ENCODE results near the gene DUSP8. TPM values are rescaled to one million over a fixed set of nuclear protein-coding genes. Genes with fewer than 3 reads are reported as not detected.
A peak's percentile ranks its signal among the peaks of the same experiment; 100 is the strongest.

Gene DUSP8
- total RNA-seq, 2 experiments from 2014 or later = 0.22 to 0.23 TPM

DNA sequence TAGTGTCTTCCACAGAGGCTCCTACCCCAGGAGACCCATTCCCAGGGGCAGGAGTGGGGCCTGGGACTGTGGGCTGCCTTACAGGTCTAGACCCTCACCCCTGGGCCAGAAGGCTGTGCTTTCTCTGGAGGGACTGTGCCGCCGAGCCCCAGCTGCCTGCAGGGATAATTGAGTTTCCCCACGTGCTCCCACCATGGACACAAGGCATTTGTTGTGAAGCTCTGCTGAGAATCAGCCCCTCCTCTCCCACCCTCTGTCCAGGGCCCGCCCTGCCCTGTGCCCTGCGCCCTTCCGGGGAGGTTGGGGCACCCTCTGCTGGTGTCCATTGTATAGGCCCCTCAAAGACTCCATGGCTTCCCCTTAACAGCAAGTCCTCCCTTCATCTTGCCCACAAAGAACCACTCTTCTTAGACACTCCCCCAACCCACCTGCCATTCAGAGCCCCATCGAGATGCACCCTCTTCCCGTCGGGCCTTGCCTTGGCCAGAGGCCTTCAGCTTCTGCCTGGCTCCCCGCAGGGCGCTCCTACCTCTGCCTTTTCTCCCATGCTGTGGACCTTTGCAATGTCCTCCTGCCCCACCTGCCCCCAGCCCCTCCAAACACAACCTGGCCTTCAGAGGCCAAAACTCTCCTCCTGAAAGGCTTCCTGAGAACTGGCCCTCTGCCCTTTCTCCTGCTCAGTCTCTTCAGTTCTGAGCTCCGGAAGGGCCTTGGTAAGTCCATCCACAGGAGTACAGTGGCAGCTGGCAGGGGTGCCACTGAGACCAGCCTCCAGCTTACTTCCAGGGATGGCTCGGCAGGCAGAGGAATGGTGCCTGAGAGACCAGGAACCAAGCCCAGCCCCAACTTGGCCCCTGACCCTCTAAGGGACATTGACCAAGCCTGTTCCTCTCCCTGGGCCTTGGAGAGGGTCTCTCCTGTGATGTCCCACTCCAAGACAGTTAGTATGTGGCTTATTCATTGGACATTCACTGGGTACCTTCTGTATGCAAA, 22.4 kb downstream of the DUSP8 start:
- no peak for DNase-seq
- Mint-ChIP-seq H3K4me3 (no peak overlapping the region), H3K27me3 (peaks cover 35% of the 10 kb centered on the region), H3K4me1 (peaks cover 4% of the 10 kb centered on the region), H3K9me3 (no peaks in the 10 kb centered on the region), H3K36me3 (ENCODE audit: low read depth) (no peaks in the 10 kb centered on the region), H3K27ac (no peak overlapping the region)
- POLR2A ChIA-PET = no interaction called here
- CTCF ChIA-PET = interaction anchor here (0.7 kb wide), 1 partner anchor 11 kb away, joined by 3 read pairs; no protein-coding TSS in a partner anchor

DNA sequence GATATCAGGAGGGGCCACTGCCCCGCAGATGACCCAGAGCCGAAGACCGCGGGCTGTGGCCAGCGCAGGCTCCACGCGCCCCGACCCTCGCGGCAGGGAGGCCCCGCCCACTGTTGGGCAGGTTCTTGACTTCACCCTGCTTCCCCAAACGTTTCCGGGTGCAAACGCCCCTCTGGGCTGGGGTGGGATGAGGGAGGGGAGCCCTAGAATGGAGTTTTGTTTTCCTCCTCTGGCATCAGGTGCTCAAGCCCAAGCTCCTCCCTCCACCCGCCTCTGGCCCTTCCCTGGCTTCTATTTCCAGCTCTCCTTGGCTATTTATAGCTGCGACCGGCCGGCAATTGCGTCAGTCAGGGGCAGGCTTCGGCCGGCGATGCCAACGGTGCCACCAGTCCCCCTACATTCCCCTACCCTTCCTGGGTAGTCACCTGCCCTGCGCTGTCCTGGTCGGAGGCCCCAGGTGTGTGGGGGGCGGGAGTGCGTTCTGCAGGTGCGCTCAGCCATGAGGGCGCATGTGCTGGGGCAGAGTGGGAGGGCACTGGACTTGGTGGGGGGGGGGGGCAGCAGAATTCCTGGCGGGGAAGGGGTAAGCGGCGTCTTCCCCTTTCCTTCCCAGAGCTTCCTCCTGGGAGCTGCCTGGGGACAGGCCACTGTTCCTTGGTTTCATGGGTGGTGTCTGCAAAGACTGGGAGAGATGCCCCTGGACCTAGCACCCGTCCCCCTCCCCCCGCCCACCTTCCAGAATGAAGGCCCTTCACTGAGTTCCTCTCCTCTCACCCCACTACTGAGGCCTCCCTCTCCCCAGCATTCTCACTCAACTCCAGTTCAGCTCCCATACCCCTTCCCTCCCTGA, 23.6 kb downstream of the DUSP8 start:
- Mint-ChIP-seq H3K4me3 (no peak overlapping the region), H3K4me1 (peaks cover 4% of the 10 kb centered on the region), H3K27me3 (peaks cover 35% of the 10 kb centered on the region), H3K36me3 (ENCODE audit: low read depth) (no peaks in the 10 kb centered on the region), H3K27ac (no peak overlapping the region), H3K9me3 (no peaks in the 10 kb centered on the region)
- ChIA-PET CTCF (no interaction called here), POLR2A (no interaction called here)
- DNase-seq = no peak

- H3K27ac Mint-ChIP-seq = no peak overlapping the region
- no peak overlapping the region for H3K4me3 Mint-ChIP-seq
- POLR2A ChIA-PET = no interaction called here
These were observed 24.5 kb downstream of the DUSP8 start for GRCh38 chr11:1547467-1548098.

DNA sequence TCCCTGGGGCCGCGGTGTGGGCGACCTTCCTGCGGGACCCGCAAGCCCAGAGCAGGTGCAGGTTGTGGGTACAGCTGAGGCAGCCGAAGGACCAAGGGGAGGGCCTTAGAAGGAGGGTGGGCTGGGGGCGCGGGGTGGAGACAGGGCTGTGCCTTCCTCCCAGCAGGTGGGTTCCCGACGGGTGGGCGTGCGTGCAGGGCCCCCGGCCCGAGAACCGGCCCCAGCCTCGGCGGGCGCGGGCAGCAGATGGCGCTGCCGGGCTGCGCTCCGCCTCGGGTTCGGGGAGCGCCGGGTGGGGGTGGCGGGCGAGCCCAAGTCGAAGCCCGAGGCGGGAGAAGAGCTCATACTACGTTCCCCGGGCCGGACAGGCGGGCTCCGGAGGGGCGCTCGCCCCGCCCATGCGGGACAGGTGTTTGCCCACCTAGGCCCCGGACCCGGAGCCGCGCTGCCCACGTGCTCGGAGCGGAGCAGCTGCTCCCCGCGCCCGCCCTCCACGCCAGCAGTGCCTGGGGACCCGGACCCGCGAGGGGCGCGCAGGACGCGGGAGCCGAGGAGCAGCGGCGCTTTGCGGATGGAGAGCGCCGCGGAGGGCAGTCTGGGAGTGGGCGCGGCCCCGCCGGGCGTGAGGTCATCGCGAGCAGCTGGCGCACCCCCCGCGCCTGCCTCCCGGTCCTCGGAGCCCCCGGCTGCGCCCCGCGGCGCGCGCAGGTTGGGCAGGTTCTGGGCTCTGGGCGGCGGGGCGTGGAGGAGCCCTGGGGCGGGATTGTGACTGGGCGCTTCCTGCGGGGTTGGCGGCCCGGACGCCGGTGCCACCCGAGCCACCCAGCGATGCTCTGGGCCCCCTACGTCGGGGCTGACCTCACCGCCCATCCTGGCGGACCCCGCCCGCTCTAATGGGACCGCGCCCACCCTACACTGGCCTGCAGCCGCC, 25.3 kb downstream of the DUSP8 start:
- H3K4me1 Mint-ChIP-seq = peaks cover 4% of the 10 kb centered on the region
- no peaks in the 10 kb centered on the region for H3K36me3 Mint-ChIP-seq (ENCODE audit: low read depth)
- H3K27me3 Mint-ChIP-seq = peaks cover 35% of the 10 kb centered on the region
- no peak overlapping the region for H3K27ac Mint-ChIP-seq
- H3K4me3 Mint-ChIP-seq = no peak overlapping the region
- ChIA-PET CTCF (interaction anchor here (0.6 to 2.1 kb wide), 5 partner anchors 9 to 106 kb away, joined by 3 to 10 read pairs (median 3); no protein-coding TSS in a partner anchor), POLR2A (no interaction called here)
- peak; percentile 14 for DNase-seq
- H3K9me3 Mint-ChIP-seq = no peaks in the 10 kb centered on the region

More at GRCh38 chr11:1547467-1548098, 24.5 kb downstream of the DUSP8 start:
- Mint-ChIP-seq H3K36me3 (ENCODE audit: low read depth) (no peaks in the 10 kb centered on the region), H3K9me3 (no peaks in the 10 kb centered on the region), H3K4me1 (peaks cover 4% of the 10 kb centered on the region), H3K27me3 (peaks cover 35% of the 10 kb centered on the region)
- CTCF ChIA-PET = interaction anchor here (1.2 kb wide), 1 partner anchor 10 kb away, joined by 3 read pairs; no protein-coding TSS in a partner anchor
- DNase-seq = no peak

DNA sequence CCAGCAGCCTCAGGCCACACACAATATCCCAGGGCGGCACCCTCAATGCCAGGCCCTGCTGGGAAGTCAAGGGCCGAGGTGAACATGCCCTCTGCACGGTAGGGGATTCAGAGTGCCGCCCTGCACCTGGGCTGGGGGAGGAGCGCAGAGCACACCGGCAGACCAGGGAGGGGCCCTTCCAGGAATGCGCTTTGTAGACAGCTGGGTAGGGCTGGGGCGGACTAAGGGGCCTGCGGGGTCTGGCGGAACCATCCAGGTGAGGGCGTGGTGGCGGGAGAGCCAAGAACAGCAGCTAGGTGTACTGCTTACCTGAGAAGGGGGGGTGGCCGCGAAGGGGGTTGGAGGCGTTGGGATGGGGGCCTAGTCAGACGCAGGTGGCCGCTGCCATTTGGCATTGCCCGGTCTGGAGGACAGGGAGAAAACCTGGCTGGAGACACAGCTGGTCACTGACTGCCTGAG, 26.0 kb downstream of the DUSP8 start:
- no peaks in the 10 kb centered on the region for H3K36me3 Mint-ChIP-seq (ENCODE audit: low read depth)
- CTCF ChIA-PET = interaction anchor here (1.0 to 2.1 kb wide), 4 partner anchors 8 to 107 kb away, joined by 3 to 10 read pairs (median 4); no protein-coding TSS in a partner anchor
- H3K4me1 Mint-ChIP-seq = peaks cover 4% of the 10 kb centered on the region
- POLR2A ChIA-PET = interaction anchor here (0.6 kb wide), 1 partner anchor 29 kb away, joined by 4 read pairs; no protein-coding TSS in a partner anchor
- H3K9me3 Mint-ChIP-seq = no peaks in the 10 kb centered on the region
- DNase-seq = no peak
- peak overlapping the region; percentile 64 for H3K27ac Mint-ChIP-seq
- peaks cover 35% of the 10 kb centered on the region for H3K27me3 Mint-ChIP-seq
- no peak overlapping the region for H3K4me3 Mint-ChIP-seq

DNA sequence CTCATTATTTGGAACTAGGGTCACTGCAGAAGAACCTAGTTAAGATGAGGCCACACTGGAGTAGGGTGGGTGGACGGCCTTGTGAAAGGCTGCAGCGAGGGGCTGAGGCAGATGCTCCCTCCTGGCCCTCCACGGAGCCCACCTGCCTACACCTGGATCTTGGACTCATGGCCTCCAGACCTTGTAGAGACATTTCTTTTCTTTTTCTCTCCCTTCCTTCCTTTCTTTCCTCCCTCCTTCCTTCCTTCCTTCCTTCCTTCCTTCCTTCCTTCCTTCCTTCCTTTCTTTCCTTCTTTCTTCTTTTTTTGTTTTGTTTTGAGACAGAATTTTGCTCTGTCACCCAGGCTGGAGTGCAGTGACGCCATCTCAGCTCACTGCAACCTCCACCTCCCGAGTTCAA, 26.6 kb downstream of the DUSP8 start:
- POLR2A ChIA-PET = interaction anchor here (0.6 kb wide), 1 partner anchor 30 kb away, joined by 4 read pairs; no protein-coding TSS in a partner anchor
- peaks cover 35% of the 10 kb centered on the region for H3K27me3 Mint-ChIP-seq
- H3K4me1 Mint-ChIP-seq = peaks cover 4% of the 10 kb centered on the region
- H3K36me3 Mint-ChIP-seq (ENCODE audit: low read depth) = no peaks in the 10 kb centered on the region
- no peaks in the 10 kb centered on the region for H3K9me3 Mint-ChIP-seq
- no peak overlapping the region for H3K4me3 Mint-ChIP-seq
- CTCF ChIA-PET = interaction anchor here (2.1 kb wide), 1 partner anchor 29 kb away, joined by 10 read pairs; no protein-coding TSS in a partner anchor
- no peak for DNase-seq
- H3K27ac Mint-ChIP-seq = no peak overlapping the region

DNA sequence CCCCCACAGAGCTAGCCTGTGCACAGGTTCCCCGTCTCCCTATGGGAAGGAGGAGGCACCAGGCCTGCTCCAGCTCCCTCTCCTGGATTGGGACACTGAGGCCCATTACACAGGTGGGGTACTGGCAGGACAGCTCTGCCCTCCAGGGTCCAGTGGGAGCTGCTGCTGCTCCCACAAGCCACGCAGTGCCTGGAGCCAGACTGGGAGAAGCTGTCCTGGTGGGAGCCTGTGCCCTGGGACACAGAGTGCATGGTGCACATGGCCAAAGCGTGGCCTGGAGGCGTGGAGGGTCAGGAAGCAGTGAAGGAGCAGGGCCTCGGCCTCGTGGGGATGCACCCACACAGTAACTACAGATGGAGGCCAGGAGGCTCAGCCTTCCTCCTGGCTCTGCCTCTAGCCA, 27.5 kb downstream of the DUSP8 start:
- peaks cover 29% of the 10 kb centered on the region for H3K27me3 Mint-ChIP-seq
- no peak for DNase-seq
- peaks cover 4% of the 10 kb centered on the region for H3K4me1 Mint-ChIP-seq
- no peak overlapping the region for H3K4me3 Mint-ChIP-seq
- CTCF ChIA-PET = interaction anchor here (1.0 kb wide), 1 partner anchor 29 kb away, joined by 3 read pairs; no protein-coding TSS in a partner anchor
- no peaks in the 10 kb centered on the region for H3K36me3 Mint-ChIP-seq (ENCODE audit: low read depth)
- POLR2A ChIA-PET = no interaction called here
- no peak overlapping the region for H3K27ac Mint-ChIP-seq
- H3K9me3 Mint-ChIP-seq = no peaks in the 10 kb centered on the region

DNA sequence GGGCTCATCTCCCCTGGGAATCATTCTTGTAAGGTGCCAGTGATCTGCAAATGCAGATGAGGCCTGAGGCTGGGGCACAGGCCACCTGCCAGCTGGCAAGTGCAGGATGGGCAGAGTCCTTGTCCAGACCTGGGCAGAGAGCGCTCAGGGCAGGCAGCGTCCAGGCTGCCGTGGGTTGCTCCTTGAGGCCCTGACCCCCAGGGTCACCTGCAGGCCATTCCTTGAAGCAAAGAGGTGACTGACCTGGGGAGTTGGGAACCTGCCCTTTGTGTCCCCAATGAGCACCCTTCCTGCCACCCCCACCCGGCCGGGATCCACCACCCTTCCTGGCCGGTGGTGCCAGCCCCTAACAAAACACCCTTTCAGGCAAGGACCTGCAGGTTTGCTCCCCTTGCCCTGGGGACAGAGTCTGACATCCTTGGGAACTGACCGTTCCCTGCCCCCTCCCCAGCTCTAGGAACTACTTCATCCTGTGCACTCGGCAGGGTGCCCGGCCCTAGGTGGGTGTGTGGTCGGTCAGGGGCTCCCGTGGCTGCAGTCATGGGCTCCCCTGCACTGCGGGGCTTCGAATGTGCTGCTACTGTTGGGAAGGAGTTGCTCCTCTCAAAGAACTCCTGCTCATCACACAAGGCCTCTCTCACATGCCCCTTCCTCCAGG, 28.3 kb downstream of the DUSP8 start:
- peaks cover 4% of the 10 kb centered on the region for H3K4me1 Mint-ChIP-seq
- no peak overlapping the region for H3K4me3 Mint-ChIP-seq
- CTCF ChIA-PET = interaction anchor here (0.5 to 1.0 kb wide), 2 partner anchors 30 to 792 kb away, joined by 3 read pairs; no protein-coding TSS in a partner anchor
- H3K36me3 Mint-ChIP-seq (ENCODE audit: low read depth) = no peaks in the 10 kb centered on the region
- no peak for DNase-seq
- H3K27ac Mint-ChIP-seq = no peak overlapping the region
- H3K9me3 Mint-ChIP-seq = no peaks in the 10 kb centered on the region
- POLR2A ChIA-PET = no interaction called here
- H3K27me3 Mint-ChIP-seq = peaks cover 21% of the 10 kb centered on the region

DNA sequence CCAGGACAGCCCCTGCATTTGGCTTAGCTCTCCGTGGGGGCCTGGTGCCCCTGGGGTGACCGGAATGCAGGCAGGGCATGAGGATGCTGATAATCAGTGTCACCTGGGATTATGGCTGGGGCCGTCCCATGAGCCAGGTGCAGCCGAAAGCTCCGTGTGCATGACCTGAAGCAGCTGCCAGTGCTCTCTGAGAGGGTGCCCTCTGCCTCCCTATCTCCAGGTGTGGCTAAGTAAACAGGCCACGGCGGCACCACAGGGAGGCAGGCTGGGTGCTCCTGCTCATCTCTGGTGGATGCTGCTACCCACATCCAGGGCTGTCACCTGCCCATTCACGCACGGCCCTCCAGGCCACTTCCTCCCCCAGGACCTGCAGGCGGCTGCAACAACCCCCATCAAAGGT, 29.8 kb downstream of the DUSP8 start:
- no peaks in the 10 kb centered on the region for H3K36me3 Mint-ChIP-seq (ENCODE audit: low read depth)
- ChIA-PET POLR2A (no interaction called here), CTCF (no interaction called here)
- H3K9me3 Mint-ChIP-seq = no peaks in the 10 kb centered on the region
- no peak overlapping the region for H3K4me3 Mint-ChIP-seq
- H3K27me3 Mint-ChIP-seq = peaks cover 16% of the 10 kb centered on the region
- no peak for DNase-seq
- no peak overlapping the region for H3K27ac Mint-ChIP-seq
- peaks cover 4% of the 10 kb centered on the region for H3K4me1 Mint-ChIP-seq

GRCh38 chr11:1541474-1542204, 30.4 kb downstream of the DUSP8 start:
- Mint-ChIP-seq H3K36me3 (ENCODE audit: low read depth) (no peaks in the 10 kb centered on the region), H3K4me3 (no peak overlapping the region), H3K27me3 (peaks cover 16% of the 10 kb centered on the region), H3K27ac (no peak overlapping the region), H3K4me1 (peaks cover 6% of the 10 kb centered on the region), H3K9me3 (no peaks in the 10 kb centered on the region)
- CTCF ChIA-PET = no interaction called here
- POLR2A ChIA-PET = no interaction called here
- DNase-seq = no peak

DNA sequence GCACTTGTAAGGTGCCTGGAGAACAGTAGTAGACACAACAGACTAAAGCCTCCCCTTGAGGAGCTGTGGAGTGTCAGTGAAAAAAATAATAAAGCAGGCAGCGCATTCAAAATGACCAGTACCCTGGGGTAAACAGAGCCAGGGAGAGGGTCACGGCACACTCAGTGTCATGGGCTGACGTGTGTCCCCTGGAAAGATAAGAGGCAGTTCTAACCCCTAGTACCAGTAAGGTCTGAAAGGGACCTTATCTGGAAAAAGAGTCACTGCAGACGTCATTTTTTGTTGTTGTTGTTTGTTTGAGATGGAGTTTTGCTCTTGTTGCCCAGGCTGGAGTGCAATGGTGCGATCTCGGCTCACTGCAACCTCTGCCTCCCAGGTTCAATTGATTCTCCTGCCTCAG, 32.0 kb downstream of the DUSP8 start:
- Mint-ChIP-seq H3K27me3 (peaks cover 3% of the 10 kb centered on the region), H3K36me3 (ENCODE audit: low read depth) (peaks cover 2% of the 10 kb centered on the region), H3K4me3 (no peak overlapping the region), H3K27ac (no peak overlapping the region), H3K4me1 (peaks cover 9% of the 10 kb centered on the region), H3K9me3 (no peaks in the 10 kb centered on the region)
- ChIA-PET CTCF (interaction anchor here (1.2 kb wide), 1 partner anchor 14 kb away, joined by 3 read pairs; no protein-coding TSS in a partner anchor), POLR2A (no interaction called here)
- no peak for DNase-seq

Measured in activated CD4-positive, alpha-beta T cell treated with anti-CD3 and anti-CD28 coated beads, Interleukin-2, amount 10 ng/mL, durations not matched to agents 7 days and 5 days (primary cell).